HL-60/S4 treated with phorbol 12-myristate 13-acetate at 8.2 ng/mL for 4 days and 3 days (cell line): ENCODE results near the gene ARHGAP26.

Source experiments
- in situ Hi-C: fragments of 300-500 bp; cut with MboI; formaldehyde crosslinking; loops from 2 replicates; pipeline ENCODE4 v1.15.0; 2022; ENCODE audit warnings: low sequenced_read_pairs

The ARHGAP26 gene

DNA sequence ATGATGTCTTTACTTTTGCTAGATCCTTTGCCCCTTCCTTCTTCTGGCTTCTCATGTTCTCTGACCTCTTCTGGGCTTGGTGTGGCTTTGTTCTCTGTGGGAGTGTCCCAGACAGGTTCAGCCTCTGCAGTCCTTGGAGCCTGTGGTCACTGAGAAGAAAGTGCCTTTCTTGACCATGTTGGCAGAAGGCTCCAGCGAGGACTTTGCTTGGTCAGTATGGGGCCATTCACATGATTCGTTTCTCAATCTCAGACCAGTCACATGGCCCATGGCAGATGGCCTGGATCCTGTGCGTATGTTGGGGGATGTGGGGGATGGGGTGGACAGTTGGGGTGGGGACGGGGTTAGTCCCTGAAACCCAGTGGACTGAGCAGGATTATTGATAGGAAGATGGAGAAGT lies 274.1 kb downstream of the ARHGAP26 start:
- in situ Hi-C loops: no loop called here

DNA sequence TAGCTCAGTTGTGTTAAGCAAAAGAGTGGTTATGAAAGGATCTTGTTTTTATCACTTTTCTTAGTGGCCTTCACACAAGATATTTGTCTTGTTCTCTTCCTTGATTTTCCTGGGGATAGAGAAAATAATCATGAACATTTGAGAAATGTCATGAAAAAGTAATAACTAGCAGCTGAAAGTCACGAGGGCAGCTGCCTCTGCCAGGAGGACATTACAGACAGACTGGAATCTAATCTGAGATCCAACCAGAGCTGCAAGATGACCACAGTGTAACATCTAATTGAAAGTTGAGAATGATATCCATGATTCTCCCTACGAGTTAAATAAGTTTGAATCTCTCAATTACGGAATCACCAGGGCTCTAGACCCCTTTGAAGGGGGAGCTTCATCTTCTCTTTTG lies 274.9 kb downstream of the ARHGAP26 start:
- in situ Hi-C loops: no loop called here

DNA sequence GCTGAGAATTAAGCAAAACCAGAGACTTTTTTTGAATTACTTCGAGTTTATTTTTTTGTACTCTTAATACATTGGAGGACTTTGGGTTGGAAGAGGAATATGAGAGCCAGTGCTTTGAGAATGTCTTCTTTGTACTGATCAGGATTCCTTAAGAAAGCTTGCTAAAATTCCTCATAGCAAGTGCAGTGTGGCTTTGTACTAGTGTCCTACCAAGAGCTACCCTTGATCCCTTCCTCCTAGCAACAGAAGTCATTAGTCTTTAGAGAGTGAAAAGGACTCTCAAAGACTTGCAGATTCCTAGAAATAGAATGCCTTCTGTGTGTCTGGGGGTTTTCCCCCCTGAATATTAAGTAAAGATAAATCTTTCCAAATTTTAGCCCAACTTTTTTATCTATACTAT lies 276.1 kb downstream of the ARHGAP26 start:
- in situ Hi-C loops: no loop called here

DNA sequence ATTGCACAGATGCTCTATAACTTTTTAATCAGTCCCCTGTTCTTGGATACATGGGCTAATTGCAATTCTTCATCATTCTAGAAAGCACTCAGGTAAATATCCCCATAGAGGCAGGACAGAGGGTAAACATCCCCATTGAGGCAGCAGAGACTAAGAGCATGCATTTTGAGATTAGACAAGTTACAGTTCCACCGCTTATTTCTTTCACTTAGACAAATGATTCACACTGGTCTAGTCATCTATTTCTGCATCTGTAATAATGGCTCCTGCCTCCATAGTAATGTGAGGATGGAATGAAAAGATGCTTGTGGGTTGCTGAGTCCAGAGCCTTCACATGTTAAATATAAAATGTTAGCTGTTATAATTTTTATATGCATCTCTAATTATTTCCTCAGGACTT lies 276.9 kb downstream of the ARHGAP26 start:
- in situ Hi-C loops: no loop called here

DNA sequence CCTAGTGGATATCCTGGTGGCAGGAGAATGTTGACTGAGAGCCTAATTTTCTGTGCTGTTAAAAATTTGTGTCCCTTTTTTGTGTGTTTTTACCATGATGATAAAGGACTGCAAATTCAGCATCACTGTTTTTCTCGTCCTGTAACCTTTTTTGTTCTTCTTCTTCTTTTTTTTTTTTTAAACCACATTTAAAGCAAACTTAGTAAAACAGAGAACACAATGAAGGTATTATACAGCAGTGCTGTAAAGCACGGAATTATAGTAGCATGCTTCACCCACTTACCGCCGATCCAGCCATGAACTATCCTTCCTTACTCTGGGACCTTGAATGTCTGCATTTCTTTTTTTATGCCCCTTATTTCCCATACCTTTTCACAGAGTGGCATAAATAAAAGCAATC lies 280.0 kb downstream of the ARHGAP26 start:
- in situ Hi-C loops: no loop called here

DNA sequence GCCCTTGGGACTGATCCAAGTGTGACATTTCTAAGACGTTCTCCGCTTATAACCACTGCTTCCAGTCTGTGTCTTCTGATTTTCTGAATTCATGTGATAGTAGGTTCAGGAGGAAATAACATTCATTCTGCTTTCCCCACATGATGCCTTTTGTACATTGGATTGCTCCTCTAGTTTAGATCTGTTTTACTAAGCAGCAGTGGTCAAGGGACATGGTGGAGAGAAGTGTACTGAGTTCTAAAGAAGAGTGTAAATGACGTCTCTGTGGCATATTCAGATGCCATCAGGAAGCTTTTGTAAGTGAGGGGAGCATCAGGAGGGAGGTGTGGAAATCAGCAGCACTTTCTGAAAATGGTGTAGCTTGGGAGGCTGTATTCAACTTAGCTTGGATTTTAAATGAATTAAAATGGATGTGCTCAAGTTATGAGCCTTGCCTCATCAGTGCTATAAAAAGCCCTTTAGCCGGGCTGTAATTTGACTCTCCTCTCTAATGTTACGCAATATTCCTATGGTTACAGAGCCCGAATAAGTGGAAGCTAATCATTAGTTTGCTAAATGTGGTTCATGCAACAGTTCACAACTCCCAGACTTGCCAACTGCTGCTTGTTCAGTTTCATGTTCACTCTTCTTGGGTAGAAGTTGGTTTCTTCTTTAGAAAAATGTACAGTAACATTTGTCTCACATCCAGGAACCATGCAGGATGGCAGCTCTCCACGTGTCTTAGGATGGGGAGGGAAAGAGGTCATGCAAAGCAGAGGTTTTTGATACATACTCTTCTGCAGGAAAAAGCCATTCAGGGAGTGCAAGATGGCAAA lies 281.3 kb downstream of the ARHGAP26 start:
- in situ Hi-C loops: no loop called here

DNA sequence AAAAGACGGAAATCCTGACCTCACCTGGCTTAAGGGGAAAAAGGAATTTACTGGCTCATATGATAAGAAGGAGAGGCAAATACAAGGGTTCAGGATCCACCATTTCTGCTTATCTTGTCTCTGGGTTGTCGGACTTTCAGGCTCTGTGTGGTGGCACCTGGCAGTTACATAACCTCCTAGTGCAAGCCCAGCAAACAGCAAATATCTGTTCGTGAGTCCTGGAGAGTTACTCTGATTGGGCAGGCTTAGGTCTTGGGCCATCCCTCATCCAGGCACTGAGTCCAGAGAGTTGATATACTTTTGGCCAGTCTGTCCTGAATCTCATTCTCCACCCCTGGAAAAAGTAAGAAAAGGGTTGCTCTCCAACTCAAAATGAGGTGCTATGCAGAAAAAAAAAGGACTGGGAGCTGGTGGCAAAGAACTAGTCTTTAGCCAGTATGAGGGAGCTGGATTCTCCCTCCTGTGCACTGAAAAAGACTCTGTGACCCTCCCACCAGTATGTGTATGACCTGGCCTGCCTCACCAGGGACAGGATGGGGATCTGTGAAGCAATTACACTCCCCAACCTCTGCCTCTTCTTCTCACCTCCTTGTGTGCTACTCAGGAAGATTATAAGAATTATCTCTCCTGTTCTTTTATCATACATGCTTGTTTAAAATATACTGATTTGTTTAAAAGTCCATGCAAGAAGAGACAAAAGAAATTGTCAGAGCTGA lies 282.9 kb downstream of the ARHGAP26 start:
- in situ Hi-C loops: no loop called here

DNA sequence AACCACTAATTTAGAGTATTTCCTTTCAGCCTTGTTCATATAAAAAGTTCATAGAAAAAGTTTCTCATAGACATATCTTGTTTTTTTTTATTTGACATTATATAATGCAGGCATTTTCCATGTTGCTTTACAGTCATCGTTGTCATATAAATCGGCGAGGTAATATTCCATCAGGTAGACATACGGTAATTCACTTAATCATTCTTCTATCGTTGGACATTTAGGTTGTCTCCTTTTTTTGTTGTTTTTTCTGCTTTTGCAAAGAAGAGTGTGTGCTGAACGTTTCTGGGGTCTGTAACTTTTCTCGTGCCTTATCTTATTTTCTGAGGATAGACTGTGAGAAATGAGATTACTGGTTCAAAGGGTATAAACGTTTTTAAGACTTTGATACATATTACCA lies 283.6 kb downstream of the ARHGAP26 start:
- in situ Hi-C loops: no loop called here

DNA sequence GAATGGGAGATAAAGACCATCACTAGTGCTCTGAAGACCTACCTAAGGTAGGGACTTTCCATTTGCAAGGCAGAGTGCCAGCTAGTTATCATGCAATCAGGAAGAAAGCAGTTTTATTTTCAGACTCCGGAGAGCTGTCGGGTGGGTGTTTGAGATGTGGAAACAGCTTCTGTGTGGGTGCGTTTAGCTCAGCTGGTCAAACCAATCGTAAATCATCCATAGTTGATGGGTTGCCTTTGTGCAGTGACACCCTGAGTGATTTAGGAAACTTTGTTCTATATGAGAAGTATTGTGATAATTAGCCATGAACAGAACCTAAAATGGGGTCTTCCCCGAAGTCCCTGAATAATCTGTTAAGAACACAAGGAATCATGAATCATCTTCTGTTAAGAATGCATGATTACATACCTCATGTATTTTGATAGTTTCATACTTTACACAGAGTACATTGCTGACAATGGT lies 284.3 kb downstream of the ARHGAP26 start:
- in situ Hi-C loops: no loop called here

DNA sequence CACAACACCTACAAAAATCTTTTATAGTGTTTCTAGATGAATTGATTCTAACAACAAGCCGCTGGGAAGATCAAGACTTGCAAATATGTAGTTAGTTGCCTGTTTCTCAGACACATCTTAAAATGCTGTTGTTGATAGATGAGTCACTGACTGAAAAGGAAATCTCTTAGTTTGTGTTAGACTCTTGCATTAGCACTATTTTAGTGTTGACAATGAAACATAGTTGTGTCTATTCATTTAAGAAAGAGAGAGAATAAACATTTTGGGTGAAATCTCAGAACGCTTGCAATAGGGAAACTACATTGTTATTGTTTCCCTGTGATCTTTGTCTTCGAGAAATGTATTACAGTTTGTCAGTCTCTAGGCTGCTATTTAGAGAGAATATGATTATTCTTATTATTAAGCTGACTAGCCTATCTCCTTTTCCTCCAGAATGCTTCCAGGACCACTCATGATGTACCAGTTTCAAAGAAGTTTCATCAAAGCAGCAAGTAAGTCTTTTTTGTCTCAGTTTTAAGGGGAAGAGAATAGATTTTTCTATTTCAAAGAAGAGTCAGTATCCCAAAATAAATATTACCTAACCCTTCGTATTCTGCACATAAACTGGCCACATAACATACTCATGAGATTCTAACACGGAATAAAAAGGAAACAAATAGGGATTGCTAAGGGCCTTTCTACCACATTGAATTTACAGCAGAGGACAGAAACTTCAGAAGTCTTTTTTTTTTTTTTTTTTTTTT lies 285.6 kb downstream of the ARHGAP26 start:
- in situ Hi-C loops: no loop called here

DNA sequence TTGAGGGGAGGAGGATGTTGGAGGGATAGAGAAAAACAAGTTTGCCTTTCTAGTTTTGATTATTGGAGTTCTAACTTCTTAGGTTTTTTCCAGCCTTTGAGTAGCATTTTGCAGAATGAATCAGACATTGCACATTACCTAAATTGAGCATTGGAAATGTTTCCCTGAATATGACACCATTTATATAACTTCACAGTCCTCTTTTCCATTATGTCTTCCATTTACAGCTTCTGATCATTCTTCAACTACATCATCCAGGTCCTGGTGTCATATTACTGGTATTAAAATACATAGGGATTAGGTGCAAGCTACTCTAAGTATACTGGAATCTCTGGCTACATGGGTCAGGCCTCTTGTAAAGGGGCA lies 286.1 kb downstream of the ARHGAP26 start:
- in situ Hi-C loops: no loop called here

DNA sequence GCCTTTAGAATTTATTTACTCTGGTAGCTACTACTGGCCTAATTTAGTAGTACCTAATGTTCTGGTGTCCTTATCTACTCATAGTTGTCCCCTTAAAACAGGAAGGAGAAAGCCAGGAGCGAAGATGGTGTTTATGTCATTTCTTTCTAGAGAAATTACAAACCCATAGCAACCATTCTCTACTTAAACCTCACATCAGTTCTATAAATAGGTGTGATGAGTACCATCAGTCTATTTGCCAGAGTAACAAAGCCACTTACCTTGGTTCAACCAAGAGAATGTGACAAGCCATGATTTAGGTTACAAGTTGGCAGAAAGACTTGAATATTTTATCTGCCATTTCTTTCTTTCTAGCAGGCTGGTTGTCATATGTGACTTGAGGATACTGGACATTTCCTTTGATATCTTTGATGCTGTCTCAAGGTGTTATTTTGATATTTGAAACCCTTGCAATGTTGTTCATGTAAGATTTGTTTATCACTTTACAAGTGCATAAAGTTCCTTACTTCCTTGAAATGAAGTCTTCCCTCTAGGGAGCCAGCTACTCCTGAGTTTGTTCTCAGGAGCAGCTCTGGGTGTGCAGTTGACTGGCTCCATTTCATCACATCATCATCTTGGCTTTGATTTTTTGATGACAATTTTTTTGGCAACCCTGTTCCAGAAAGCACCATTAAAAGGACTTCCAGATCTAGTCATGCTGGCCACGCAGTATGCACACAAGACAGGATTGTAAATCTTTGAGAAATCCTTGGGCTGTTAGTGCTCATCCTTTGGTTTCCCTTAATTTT lies 286.8 kb downstream of the ARHGAP26 start:
- in situ Hi-C loops: no loop called here

DNA sequence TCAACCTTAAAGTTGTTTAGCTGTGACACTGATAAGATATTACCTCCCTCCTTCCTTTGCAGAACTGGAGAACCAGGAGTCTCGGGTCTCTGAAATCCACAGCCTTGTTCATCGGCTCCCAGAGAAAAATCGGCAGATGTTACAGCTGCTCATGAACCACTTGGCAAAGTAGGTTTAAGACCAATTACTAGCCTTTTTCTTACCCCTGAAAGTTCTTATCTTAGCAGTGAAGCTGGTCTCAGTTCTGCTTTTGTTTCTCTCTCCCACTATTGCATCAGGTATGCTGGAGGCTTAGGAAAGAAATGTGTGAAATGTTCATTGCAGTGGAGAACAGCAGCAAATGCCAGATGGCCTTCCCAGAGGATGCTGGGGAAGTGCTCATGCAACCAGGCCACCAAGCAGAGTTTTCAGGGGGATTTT lies 287.4 kb downstream of the ARHGAP26 start:
- in situ Hi-C loops: no loop called here

DNA sequence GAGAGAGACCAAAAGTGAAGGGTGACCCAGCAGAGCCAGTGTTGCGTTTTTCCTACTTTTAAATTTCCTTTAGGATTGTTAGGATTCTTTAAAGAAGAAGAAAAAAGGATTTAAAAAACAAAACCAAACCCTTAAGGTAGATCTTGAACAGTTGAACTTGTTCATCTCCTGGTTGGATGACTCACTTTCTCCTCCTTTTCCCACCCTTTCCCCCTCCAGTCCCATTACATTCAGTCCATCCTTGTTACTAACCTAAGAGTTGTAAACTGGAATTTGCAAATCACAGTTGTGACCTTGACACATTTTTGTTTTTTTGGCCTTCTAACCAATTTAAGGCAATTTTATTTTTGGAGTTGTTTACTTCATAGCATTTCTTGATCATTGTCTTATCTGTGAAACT lies 289.2 kb downstream of the ARHGAP26 start:
- in situ Hi-C loops: no loop called here

DNA sequence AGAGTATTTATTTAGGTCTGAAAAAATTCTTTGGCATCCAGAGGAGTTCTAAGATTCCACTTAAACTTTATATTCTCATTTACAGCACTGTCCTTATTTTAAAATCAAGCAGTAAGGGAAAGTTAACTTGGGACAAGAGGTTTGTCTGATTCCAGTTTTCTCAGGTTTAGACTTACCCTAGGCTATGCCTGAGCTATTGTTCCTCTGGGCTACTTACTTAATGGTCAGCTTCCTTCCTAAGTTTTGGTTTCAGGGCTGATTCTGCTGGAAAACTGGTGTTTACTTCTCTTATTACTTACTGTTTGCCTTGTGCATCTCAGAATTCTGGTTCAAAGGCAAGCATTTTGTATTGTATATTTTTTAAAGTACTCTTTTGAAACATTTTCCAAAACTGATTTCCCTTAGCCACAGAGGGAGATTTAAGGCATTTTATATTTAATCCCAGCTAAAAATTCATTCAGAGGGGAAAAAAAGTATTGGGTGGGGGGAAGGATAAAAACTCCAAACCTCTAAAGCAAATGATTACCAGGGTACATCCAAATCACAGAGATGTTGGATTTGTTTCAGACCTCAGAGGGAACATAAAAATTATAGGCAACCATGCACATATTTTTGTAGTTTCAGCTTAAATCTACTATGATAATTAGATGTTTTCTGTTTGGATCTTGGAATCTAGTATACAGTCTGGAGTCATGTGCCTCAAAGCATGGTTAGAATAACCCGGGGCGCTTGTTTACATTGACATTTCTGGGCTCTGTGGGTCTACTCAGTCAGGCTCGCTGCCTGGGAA lies 290.0 kb downstream of the ARHGAP26 start:
- in situ Hi-C loops: no loop called here

DNA sequence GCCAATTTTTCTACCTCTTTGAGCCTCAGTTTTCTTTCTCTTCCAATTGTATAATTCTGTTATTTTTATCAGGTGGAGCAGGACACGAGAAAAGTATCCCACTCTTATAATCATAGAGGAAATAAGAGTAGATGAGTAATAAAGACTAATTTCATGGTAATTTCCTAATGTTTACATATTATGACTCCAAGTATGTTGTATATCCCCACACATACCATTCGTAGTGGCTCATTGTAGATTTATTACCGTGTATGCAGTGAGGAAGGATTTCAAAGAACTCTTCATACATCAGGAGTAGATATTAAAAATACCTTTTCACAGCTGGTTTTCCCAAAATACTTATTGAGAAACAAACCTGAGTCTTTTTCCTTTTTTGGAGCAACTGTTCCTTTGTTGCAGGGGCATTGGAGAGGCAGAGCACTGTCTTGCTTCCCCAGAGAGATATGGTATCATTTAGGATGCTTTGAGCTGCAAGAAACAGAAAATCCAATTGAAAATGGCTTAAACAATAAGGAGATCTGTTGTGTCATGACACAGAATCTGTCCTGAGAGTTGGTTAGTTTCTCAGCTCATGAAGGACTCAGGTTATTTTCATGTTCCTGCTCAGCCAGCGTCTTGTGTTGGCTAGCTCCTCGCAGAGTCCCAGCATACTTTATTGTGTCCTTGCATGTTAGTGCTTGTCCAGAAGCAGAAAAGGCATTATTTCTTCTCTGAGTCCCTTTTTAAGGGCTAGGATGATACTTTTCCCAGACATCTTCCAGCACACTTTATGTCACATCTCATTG lies 291.2 kb downstream of the ARHGAP26 start:
- in situ Hi-C loops: no loop called here

DNA sequence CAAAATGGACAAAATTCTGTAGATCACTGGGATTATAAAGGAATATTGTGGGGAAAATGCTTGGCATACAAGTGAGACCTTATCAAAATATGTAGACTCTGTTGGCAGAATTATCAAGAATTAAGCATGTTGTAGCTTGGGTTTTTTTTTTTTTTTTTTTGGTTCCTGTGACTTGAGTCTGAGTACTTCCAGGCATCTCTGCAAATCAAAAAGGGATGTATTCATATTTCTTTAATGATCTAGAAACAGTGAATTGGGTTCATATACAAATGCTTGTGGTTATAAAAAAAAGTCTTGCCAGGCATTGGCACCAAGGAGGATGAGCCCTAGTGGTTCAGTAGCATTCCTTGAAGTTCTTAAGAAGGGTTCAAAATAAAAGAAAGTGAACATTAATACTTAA lies 292.2 kb downstream of the ARHGAP26 start:
- in situ Hi-C loops: no loop called here

DNA sequence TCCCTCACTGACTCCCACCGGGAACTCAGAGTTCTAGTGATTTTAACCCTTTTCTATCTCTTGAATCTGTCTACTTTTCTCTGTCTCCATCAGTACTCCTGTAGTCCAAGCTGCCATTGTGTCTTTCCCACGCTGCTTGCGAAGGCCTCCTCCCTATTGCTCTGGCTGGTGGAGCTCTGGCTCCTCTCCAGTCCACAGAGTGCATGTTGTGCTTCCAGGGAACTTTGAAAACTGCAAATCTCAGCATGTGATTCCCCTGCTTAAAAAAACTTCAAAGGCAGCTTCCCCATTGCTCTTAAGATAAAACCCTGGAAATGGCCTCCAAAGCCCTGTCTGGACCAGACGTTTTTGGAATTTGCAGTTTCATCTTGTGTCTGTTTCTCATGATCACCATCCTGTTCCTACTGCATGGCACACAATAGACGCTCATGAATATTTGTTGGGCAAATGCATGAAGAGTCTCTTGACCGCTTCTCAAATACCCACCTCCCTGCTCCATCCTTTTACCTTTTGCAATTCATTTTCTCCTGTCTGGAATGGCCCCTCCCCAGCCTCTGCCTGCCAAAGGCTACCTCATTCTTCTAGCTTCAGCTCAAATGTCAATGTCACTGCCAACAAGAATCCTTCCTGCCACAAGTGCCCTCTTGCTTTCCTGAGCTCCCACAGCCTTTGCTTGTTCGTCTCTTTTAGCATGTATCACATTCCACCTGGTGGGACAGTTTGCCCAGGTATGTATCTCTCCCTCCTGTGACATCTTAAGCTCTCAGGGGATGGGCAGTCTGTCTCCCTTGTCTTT lies 293.2 kb downstream of the ARHGAP26 start:
- in situ Hi-C loops: no loop called here

DNA sequence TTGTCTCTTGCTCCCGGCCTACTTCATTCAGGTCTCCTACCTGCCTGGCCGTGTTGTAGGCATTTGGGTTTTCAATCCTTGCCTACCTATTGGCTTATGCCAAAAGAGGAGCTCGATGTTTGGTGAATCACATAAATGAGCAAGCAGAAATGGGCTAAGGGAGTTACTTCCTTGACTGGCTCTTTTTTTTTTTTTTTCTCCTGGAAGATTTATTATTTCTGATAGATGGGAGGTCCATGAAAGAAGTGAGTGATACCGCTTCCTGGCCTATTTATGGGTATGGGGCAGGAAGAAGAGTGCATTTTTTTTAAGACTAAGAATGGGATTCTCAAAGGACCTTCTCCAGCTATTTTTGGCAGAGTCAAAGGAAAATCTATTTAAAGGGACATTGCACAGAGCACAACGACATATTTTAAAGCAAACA lies 294.1 kb downstream of the ARHGAP26 start:
- in situ Hi-C loops: no loop called here
